ENCODE measurements around the gene SMYD3.

The SMYD3 gene

DNA sequence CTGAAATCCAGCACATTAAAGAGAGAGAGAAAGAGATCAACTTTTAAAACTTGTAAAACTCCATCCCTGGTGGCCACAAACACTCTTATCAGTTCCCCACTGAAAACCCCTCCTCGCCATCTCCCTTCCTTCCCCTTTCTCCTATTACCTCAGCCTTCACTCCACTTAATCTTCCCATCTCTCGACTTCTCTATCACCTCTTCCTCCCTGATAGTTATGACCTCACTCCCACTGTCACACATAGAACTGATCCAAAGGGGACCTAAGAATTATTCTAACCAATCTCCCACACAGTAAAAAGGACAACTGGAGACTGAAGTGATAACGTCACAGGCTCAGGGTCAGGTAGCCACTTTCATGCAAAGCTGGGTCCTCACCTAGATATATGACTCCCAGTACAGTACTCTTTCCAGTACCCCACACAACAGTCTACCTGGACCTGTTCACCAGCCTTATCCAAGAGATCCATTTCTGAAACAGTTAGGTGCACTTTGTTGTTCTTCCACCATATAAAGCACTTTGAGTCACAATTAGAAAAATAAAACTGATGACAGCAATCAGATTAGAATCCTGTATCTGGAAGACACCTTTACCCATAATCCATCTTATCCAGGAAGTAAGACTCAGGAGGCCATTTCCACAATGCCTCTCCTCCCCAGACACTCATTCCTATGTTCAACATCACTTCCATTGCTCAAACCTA lies 324.8 kb downstream of the SMYD3 start:
- no peak for DNase-seq
- TF ChIP-seq GATA1 (IDR thresholded peaks at IDR 0.05; ENCODE audit: low read depth, low read length) (no peak), POLR2A (IDR thresholded peaks at IDR 0.05; ENCODE audit: low read length) (no peak)

DNA sequence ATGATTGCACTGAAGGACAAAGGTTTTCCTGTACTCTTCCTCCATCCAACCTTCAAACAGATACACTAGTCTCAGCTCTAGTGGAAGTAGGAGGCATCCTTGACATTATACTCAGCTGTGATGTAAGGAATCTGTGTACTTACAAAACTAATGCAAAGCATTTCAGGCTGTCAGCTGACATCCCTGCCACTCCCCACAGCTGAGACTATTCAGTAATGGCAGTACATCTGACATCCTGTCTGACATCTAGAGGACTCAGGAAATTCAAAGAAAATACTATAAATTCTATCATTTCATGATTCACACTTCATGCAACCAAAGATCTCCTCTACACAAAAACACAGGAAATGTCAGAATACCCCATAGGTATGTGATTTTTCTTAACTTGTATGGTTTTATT lies 325.8 kb downstream of the SMYD3 start:
- TF ChIP-seq GATA1 (IDR thresholded peaks at IDR 0.05; ENCODE audit: low read depth, low read length) (no peak), POLR2A (IDR thresholded peaks at IDR 0.05; ENCODE audit: low read length) (no peak)
- DNase-seq, result no peak

DNA sequence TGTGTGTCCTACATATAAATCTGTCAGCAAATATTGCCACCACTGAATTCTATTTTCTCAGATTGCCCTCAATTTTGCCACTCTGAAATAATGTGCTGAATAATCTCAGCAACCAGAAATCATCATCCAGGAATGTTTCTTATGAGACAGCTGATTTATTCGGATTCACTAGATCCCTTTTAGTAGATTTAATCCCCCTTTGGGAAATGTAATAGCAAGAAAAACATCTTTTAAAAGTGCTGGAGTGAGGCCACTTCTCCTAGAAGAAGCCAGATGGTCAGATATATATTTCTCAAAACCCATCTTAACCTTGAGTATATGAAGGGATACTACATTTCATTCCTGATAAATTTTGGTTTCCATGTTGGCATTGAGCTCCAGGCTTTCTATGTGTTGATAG lies 327.7 kb downstream of the SMYD3 start:
- no peak for TF ChIP-seq POLR2A (IDR thresholded peaks at IDR 0.05; ENCODE audit: low read length)
- no peak for TF ChIP-seq GATA1 (IDR thresholded peaks at IDR 0.05; ENCODE audit: low read depth, low read length)
- DNase-seq, result no peak

DNA sequence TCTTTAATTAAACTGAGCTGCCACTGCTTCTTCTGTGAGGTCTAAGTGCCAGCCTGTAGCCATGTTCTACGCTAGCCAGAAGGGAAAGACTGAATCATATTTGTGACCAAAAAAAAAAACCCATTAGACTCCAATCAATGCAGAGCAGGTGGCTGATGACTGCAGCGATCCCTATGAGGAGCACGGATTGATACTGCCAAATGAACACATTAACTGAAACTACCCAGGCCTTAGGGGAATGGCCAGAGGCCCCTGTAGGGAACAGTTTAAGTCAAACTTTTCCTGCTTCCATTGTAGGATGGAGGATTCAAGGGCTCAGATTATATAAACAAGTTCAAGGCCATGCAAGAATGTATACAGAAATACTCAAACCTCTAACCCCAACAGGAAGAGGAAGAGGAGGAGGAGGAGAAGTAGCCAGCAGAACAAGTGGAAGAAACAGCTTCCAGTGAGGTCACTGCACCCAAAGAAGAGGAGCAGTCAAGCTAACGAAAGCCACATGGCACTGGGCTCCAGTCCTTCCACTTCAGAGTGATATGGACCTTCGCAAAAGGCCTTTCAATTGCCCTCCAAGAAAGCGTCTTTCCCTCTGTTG lies 328.3 kb downstream of the SMYD3 start:
- DNase-seq, result no peak
- TF ChIP-seq POLR2A (IDR thresholded peaks at IDR 0.05; ENCODE audit: low read length) (no peak), GATA1 (IDR thresholded peaks at IDR 0.05; ENCODE audit: low read depth, low read length) (no peak)

DNA sequence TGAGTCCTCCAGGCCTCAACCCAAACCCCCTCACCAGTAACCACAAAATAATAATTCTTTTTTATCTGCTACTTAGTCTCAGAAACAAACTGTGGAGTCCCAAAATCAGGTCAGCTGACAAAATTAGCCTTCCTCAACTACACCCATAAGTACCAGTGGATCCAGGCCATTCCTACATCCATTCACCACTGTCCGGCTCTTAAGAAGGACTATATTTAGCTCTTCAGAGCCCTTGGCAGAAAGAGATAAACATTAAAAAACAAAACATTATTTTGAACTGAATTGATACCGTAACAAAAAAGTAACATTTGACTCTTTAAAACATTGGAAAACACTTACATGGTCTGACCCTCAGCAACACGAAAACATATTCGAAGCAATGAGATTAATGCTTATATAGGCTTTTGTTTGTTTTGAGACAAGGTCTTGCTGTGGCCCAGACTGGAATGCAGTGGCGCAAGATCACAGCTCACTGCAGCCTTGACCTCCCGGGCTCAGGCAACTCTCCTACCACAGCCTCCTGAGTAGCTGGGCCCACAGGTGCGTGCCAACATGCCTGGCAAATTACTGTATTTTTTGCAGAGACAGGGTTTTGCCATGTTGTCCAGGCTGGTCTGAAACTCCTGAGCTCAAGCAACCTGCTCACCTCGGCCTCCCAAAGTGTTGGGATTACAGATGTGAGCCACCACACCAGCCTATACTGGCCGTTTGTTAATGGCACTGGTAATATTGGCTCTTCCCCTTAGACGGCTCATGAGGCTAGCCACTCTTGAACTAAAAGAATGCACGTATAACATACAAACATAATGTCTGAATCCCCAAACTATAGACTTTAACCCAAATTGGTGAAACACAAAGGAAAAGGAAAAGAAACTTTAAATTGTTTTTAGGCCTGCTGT lies 330.7 kb downstream of the SMYD3 start:
- no peak for DNase-seq
- TF ChIP-seq POLR2A (IDR thresholded peaks at IDR 0.05; ENCODE audit: low read length) (no peak), GATA1 (IDR thresholded peaks at IDR 0.05; ENCODE audit: low read depth, low read length) (no peak)

DNA sequence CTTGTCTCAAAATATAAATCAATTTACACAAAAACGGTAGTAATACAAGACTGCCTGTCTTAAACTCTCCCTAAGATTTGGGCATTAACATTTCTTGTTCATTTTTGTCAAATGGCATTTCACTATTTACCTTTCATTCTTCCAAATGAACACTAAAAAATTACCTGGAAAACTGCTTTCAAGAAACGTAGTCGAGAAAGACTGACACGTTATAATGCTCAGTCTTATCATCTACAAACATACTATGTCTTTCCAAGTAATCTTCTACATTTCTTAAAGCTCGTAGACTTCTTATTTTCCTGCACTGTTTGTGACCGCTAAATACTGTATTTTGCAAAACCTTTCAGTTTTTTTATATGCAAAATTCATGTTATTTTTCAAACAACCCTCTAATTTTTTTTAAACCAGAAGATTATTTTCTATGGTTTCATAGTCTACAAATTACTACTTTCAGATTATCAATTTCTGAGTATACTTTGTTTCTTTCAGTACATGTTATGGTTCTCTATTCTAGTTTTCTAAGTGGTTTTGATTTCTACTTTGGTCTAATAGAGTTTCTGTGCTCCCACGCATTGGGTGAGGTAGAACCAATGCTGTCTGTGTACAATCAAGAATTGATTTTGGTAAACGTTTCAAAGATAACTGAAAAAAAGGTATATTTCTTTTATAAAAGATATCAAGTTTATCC lies 336.4 kb downstream of the SMYD3 start:
- DNase-seq, result peak; percentile 40 to 51

DNA sequence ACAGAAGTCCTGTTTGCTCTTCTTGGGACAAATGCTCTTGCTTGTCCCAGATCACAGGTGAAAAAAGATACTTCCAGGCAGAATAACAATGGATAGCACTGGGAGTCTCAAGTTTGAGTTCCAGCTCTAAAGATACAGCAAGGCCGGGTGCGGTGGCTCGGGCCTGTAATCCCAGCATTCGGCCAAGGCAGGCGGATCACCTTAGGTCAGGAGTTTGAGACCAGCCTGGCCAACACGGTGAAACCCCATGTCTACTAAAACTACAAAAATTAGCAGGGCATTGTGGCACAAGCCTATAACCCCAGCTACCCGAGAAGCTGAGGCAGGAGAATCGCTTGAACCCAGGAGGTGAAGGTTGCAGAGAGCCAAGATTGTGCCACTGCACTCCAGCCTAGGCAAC lies 337.6 kb downstream of the SMYD3 start:
- DNase-seq, result peak in 1 of 2 experiments; percentile 28
- TF ChIP-seq GATA1 (IDR thresholded peaks at IDR 0.05; ENCODE audit: low read depth, low read length) (no peak), POLR2A (IDR thresholded peaks at IDR 0.05; ENCODE audit: low read length) (no peak)

More for the DNA sequence above, 336.4 kb downstream of the SMYD3 start:
- TF ChIP-seq GATA1 (IDR thresholded peaks at IDR 0.05; ENCODE audit: low read depth, low read length), result no peak
- TF ChIP-seq POLR2A (IDR thresholded peaks at IDR 0.05; ENCODE audit: low read length), result peak; percentile 27

DNA sequence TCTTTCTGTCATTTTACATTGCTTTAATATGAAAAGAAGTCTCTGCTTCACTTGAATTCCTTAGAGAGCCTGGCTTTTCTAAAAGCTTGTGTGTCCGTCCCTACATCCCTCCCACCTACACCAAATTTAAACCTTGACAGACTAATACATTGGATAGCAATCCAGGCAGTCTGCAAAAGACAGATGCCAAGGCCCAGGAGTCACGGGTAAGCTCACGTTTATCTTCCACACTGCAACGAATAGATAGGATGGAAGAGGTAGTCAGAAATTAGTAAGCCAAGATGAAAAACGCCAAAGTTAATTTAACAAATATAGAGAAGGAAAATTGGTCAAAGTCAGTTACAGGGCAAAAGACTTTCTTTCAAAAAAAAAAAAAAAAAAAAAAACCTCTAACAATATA lies 338.1 kb downstream of the SMYD3 start:
- peak; percentile 58 to 81 for DNase-seq
- TF ChIP-seq GATA1 (IDR thresholded peaks at IDR 0.05; ENCODE audit: low read depth, low read length) (no peak), POLR2A (IDR thresholded peaks at IDR 0.05; ENCODE audit: low read length) (peak; percentile 21)

DNA sequence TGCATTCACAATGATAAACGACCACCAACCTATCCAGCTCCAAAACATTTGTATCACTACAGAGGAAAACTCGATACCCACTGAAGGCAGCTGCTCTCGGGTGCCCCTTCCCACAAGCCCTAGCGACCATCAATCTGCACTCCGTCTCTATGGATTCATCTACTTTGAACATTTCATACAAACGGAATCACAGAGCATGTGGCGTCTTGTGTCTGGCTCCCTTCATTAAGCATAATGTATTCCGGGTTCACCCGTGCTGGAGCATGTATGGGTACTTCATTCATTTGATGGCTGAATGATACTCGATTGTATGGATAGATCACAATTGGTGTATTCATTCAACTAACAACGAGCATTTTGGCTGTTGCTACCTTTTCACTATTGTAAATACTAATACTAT lies 340.2 kb downstream of the SMYD3 start:
- DNase-seq, result no peak
- no peak for TF ChIP-seq POLR2A (IDR thresholded peaks at IDR 0.05; ENCODE audit: low read length)
- no peak for TF ChIP-seq GATA1 (IDR thresholded peaks at IDR 0.05; ENCODE audit: low read depth, low read length)

DNA sequence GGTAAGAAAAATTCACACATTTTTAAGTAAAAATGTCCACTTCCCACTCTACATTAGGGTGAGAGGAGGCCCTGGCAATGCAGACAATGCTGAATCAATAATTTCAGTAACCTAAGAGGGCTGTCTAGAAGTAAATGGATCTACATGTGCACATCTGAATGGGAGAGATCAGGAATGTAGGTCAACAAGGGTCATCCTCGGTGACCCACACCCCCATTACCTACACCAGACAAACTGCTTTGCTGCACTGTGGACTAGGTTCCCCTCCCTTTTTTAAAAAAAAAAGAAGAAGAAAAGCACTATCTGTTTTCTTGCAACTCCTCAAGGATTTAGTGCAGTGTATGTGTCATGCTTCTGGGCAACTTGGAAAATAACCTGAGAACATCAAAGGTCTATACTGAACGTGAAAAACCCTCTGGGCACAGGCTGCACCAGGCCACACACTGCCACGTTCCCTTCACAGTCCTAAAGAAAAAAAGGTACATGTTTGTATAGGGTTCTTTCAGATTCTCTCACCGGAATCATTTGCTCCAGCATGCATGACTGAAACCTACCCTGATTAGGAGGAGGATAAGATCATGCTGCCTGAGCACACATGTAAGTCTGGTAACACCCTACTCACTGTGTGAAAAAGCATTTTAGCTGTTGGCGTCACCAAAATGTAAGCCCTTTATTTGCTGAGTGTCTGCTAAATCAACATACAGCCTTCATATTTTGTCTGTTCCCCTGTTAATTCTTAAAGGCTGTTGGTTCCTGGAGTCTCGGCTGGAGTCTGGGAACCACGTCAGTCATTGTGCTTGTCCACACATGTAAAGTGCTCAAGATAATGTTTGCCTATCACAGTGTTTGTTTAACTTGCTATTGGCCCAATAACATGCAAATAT lies 341.0 kb downstream of the SMYD3 start:
- peak; percentile 35 to 42 for DNase-seq
- no peak for TF ChIP-seq GATA1 (IDR thresholded peaks at IDR 0.05; ENCODE audit: low read depth, low read length)
- TF ChIP-seq POLR2A (IDR thresholded peaks at IDR 0.05; ENCODE audit: low read length), result no peak

DNA sequence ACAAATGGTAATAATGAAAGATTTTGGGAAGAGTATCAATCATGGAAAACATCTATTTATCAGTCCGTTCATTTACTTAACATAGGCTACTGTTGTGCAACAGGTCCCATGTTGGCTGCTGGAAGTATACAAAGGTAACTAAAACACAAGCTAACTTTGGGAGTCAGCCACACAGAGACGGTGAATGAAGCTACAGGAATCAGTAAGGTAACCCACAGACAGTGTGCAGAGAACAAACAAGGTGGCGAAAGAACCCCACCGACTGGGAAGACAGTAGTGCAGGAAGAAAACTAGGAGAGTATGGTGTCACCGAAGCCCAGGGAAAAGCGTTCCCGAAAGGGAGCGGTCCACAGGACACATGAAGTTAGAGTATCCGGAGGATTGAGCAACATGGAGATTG lies 342.3 kb downstream of the SMYD3 start:
- TF ChIP-seq POLR2A (IDR thresholded peaks at IDR 0.05; ENCODE audit: low read length) (no peak), GATA1 (IDR thresholded peaks at IDR 0.05; ENCODE audit: low read depth, low read length) (no peak)

DNA sequence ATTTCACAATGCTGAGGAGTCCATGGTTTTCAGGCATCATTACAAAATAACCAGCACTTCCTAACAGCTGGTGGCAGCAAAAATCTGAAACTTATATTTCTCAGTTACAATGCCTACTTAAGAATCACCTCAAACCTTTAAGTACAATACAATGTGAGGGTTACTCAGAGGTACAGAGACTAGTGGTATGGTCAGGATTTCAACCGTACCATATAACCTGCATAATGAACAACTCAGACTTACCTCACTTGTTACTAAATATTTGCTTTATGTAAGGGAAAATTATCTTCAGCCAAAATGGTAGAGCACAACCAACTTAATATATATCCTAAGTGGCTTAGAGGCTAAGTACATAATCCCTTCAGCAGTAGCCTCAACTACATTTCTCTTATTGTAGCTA lies 344.5 kb downstream of the SMYD3 start:
- no peak for TF ChIP-seq POLR2A (IDR thresholded peaks at IDR 0.05; ENCODE audit: low read length)
- TF ChIP-seq GATA1 (IDR thresholded peaks at IDR 0.05; ENCODE audit: low read depth, low read length), result no peak
- no peak for DNase-seq

More for the DNA sequence above, 342.3 kb downstream of the SMYD3 start:
- DNase-seq, result no peak

DNA sequence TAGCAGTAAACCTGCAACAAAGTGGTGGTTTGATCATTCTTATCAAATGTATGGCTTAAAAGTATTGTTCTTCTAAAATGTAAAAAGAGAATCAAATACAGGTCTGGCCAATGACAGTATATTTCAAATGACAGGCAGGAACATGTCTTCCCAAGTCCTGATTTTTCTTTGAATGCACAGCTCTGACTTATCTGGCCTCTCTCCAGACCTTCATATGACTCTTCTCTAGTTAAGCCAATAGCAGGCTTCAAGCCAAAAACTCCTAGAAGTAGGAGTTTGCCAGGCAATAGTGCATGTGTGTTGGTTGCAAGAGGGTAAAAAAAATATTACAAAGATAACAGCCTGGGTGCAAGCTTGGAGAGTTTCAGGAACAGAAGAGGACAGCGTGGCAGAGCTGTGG lies 345.5 kb downstream of the SMYD3 start:
- no peak for TF ChIP-seq POLR2A (IDR thresholded peaks at IDR 0.05; ENCODE audit: low read length)
- TF ChIP-seq GATA1 (IDR thresholded peaks at IDR 0.05; ENCODE audit: low read depth, low read length), result no peak
- no peak for DNase-seq
